HepG2 (cell line): ENCODE data around the gene MFSD2B.

Source experiments
- HDAC6 ChIP-seq: fragments of 200-600 bp; sonication (generic); IDR thresholded peaks from 2 replicates; pipeline ENCODE4 v1.7.0; 2017; ENCODE audit warnings: mild to moderate bottlenecking, antibody characterized with exemption, low read length, low read depth
- HNRNPUL1 ChIP-seq: fragments of 200-400 bp; formaldehyde crosslinking; IDR thresholded peaks from 2 replicates; pipeline ENCODE4 v1.6.1; 2017; ENCODE audit warnings: low read depth, mild to moderate bottlenecking, low read length, moderate library complexity
- MAX ChIP-seq: IDR thresholded peaks from 2 replicates; pipeline ENCODE4 v1.6.1; 2012; ENCODE audit warnings: inconsistent platforms
- MIXL1 ChIP-seq: IDR thresholded peaks from 2 replicates; pipeline ENCODE4 v1.6.1; 2016
- SP1 ChIP-seq, 2 experiments: fragments of 450-650 bp in 1 of 2; sonication (generic) in 1 of 2; formaldehyde crosslinking in 1 of 2; IDR thresholded peaks; 2 replicates each; pipeline versions ENCODE4 v1.4.0 to v1.6.1; 2016 to 2020; ENCODE audit warnings: missing genetic modification reagents in 1 of 2
- TP53 ChIP-seq: sonication (generic); formaldehyde crosslinking; conservative IDR thresholded peaks from 2 replicates; pipeline ENCODE4 v1.4.0; 2020; ENCODE audit warnings: missing genetic modification reagents
- ZNF280D ChIP-seq: sonication (generic); formaldehyde crosslinking; IDR thresholded peaks from 2 replicates; pipeline ENCODE4 v1.5.1; 2020; ENCODE audit warnings: mild to moderate bottlenecking, missing genetic modification reagents
- ZNF609 ChIP-seq: sonication (generic); formaldehyde crosslinking; IDR thresholded peaks from 2 replicates; pipeline ENCODE4 v1.4.0; 2020; ENCODE audit warnings: mild to moderate bottlenecking, missing genetic modification reagents, borderline replicate concordance
- TF ChIP-seq, protein P1 (sequence below): sonication (generic); formaldehyde crosslinking; conservative IDR thresholded peaks from 2 replicates; pipeline ENCODE4 v1.4.0; 2020; ENCODE audit warnings: missing genetic modification reagents
- TF ChIP-seq, protein P2 (sequence below): sonication (generic); formaldehyde crosslinking; IDR thresholded peaks from 2 replicates; pipeline ENCODE4 v1.5.0; 2020; ENCODE audit warnings: mild to moderate bottlenecking, missing genetic modification reagents, moderate library complexity

DNA sequence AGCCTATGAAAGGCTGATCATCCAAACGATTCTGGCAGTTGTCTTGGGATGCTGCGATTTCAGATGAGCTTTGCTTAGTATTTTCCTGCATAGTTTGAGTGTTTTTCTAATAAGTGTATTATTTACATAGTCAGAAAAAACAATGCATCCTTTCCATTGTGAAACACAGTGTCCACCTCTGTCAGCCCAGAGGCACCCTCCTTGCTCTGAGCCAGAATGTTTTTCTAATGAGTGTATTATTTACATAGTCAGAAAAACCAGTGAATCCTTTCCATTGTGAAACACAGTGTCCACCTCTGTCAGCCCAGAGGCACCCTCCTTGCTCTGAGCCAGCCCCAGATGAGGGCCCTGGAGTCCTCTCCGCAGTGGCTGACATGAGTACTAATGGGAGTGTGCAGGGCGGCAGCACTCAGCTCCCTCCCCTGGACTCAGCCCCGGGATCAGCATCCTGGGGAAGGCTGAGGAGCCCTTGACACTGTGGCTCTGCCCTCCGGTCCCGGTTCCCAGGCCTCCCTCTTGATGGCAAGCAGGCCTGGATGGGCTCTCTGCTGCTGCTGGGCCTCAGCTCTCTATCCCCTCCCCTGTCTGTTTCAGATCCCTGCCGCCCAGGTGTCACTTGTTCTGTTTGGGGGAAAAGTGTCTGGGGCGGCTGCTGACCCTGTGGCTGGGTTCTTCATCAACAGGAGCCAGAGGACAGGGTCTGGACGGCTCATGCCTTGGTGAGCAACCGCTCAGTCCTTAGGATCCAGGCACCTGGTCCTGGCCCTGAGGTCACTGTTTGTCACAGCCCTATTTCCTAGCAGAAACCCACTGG lies 5.9 kb downstream of the MFSD2B start:
- TF ChIP-seq ZNF609 (CRISPR knock-in tag): peak; percentile 30
- TF ChIP-seq ZNF280D (CRISPR knock-in tag): no peak
- no peak for TF ChIP-seq HNRNPUL1
- TF ChIP-seq, protein P1, sequence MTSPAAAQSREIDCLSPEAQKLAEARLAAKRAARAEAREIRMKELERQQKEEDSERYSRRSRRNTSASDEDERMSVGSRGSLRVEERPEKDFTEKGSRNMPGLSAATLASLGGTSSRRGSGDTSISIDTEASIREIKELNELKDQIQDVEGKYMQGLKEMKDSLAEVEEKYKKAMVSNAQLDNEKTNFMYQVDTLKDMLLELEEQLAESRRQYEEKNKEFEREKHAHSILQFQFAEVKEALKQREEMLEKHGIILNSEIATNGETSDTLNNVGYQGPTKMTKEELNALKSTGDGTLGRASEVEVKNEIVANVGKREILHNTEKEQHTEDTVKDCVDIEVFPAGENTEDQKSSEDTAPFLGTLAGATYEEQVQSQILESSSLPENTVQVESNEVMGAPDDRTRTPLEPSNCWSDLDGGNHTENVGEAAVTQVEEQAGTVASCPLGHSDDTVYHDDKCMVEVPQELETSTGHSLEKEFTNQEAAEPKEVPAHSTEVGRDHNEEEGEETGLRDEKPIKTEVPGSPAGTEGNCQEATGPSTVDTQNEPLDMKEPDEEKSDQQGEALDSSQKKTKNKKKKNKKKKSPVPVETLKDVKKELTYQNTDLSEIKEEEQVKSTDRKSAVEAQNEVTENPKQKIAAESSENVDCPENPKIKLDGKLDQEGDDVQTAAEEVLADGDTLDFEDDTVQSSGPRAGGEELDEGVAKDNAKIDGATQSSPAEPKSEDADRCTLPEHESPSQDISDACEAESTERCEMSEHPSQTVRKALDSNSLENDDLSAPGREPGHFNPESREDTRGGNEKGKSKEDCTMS (CRISPR knock-in tag): no peak
- TF ChIP-seq, protein P2, sequence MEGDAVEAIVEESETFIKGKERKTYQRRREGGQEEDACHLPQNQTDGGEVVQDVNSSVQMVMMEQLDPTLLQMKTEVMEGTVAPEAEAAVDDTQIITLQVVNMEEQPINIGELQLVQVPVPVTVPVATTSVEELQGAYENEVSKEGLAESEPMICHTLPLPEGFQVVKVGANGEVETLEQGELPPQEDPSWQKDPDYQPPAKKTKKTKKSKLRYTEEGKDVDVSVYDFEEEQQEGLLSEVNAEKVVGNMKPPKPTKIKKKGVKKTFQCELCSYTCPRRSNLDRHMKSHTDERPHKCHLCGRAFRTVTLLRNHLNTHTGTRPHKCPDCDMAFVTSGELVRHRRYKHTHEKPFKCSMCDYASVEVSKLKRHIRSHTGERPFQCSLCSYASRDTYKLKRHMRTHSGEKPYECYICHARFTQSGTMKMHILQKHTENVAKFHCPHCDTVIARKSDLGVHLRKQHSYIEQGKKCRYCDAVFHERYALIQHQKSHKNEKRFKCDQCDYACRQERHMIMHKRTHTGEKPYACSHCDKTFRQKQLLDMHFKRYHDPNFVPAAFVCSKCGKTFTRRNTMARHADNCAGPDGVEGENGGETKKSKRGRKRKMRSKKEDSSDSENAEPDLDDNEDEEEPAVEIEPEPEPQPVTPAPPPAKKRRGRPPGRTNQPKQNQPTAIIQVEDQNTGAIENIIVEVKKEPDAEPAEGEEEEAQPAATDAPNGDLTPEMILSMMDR: peak; percentile 46
- TF ChIP-seq SP1 (IDR thresholded peaks at IDR 0.05): no peak
- TF ChIP-seq SP1 (CRISPR knock-in tag; IDR thresholded peaks at IDR 0.05): no peak; the same call in 1 of the 2 replicates
- peak; percentile 35; the same call in 1 of the 2 replicates for TF ChIP-seq MAX
- TF ChIP-seq HDAC6: no peak
- peak; percentile 60; the same call in 1 of the 2 replicates for TF ChIP-seq MIXL1
- no peak; the same call in 1 of the 2 replicates for TF ChIP-seq TP53 (CRISPR knock-in tag)
